HEK293 (cell line): ENCODE results near the gene RRP8.

Source experiments
- CTCF ChIA-PET: fragments of 350-600 bp; formaldehyde crosslinking; extraction: SDS; loops from one replicate; lab custom pipeline; 2021; ENCODE audit warnings: antibody characterized with exemption; lab: Yijun Ruan, JAX
- POLR2A ChIA-PET: fragments of 300-600 bp; formaldehyde crosslinking; extraction: SDS; loops from one replicate; lab custom pipeline; 2020; ENCODE audit warnings: antibody characterized with exemption, inconsistent platforms; lab: Yijun Ruan, JAX
- H3K27ac ChIP-seq: fragments of 200-500 bp; sonication (Bioruptor generic); 2 replicates; pipeline ENCODE4 v1.5.1; 2014; ENCODE audit warnings: low read depth, low read length, control low read depth, inconsistent platforms; ENCODE audit errors: extremely low read depth
- H3K36me3 ChIP-seq, 2 experiments: fragments of 200-500 bp in 1 of 2; sonication (Bioruptor generic) in 1 of 2; 1 replicate in 1 of 2; 2 replicates in 1 of 2; pipeline ENCODE4 v1.5.1; 2014 to 2017; ENCODE audit warnings: inconsistent platforms in 2 of 2, low read length in 2 of 2; ENCODE audit not compliant: control insufficient read depth in 2 of 2, insufficient read depth in 1 of 2
- H3K4me1 ChIP-seq: fragments of 200-500 bp; sonication (Bioruptor generic); 2 replicates; pipeline ENCODE4 v1.5.1; 2014; ENCODE audit warnings: mild to moderate bottlenecking, low read length, inconsistent platforms; ENCODE audit not compliant: control insufficient read depth, insufficient read depth
- H3K4me3 ChIP-seq: 2 replicates; pipeline ENCODE4 v1.5.1; 2011; ENCODE audit warnings: low read depth, mild to moderate bottlenecking, control low read depth, low read length, moderate library complexity
- H3K9me3 ChIP-seq: fragments of 200-500 bp; sonication (Bioruptor generic); 2 replicates; pipeline ENCODE4 v1.5.1; 2014; ENCODE audit warnings: low read depth, low read length, inconsistent platforms; ENCODE audit not compliant: control insufficient read depth, insufficient read depth
- BCL6B ChIP-seq: fragments of 450-650 bp; formaldehyde crosslinking; IDR thresholded peaks from 2 replicates; pipeline ENCODE4 v1.5.1; 2017; ENCODE audit warnings: missing biosample characterization, missing genetic modification characterization
- GLI2 ChIP-seq: fragments of 450-650 bp; formaldehyde crosslinking; IDR thresholded peaks from 2 replicates; pipeline ENCODE4; 2017; ENCODE audit warnings: missing biosample characterization, missing genetic modification characterization, low read depth, borderline replicate concordance
- GLIS1 ChIP-seq: fragments of 450-650 bp; formaldehyde crosslinking; IDR thresholded peaks from 2 replicates; pipeline ENCODE4 v1.5.1; 2016; ENCODE audit warnings: missing biosample characterization, missing genetic modification characterization
- HOXA7 ChIP-seq: sonication (generic); formaldehyde crosslinking; IDR thresholded peaks from 2 replicates; pipeline ENCODE4 v1.8.1; 2022; ENCODE audit warnings: missing genetic modification reagents, borderline replicate concordance
- SETDB1 ChIP-seq: IDR thresholded peaks from one replicate; pipeline ENCODE4 v1.6.1; 2017; ENCODE audit warnings: mild to moderate bottlenecking, low read length, moderate library complexity, mixed read lengths; ENCODE audit not compliant: insufficient read length
- YY1 ChIP-seq: fragments of 450-650 bp; formaldehyde crosslinking; IDR thresholded peaks from 2 replicates; pipeline ENCODE4 v1.5.1; 2018; ENCODE audit warnings: missing biosample characterization, missing genetic modification characterization
- ZBTB17 ChIP-seq: fragments of 450-650 bp; formaldehyde crosslinking; IDR thresholded peaks from 2 replicates; pipeline ENCODE4 v1.5.1; 2016; ENCODE audit warnings: missing biosample characterization, missing genetic modification characterization
- ZFP37 ChIP-seq: fragments of 450-650 bp; formaldehyde crosslinking; IDR thresholded peaks from 2 replicates; pipeline ENCODE4 v1.5.1; 2016; ENCODE audit warnings: missing biosample characterization, missing genetic modification characterization
- ZFP69B ChIP-seq: fragments of 450-650 bp; formaldehyde crosslinking; IDR thresholded peaks from 2 replicates; pipeline ENCODE4 v1.5.1; 2016; ENCODE audit warnings: missing biosample characterization, missing genetic modification characterization
- ZNF16 ChIP-seq: fragments of 450-650 bp; formaldehyde crosslinking; IDR thresholded peaks from 2 replicates; pipeline ENCODE4 v1.5.1; 2016; ENCODE audit warnings: low read depth, missing biosample characterization, missing genetic modification characterization
- ZNF19 ChIP-seq: fragments of 450-650 bp; formaldehyde crosslinking; IDR thresholded peaks from 2 replicates; pipeline ENCODE4; 2016; ENCODE audit warnings: missing biosample characterization, missing genetic modification characterization, low read depth
- ZNF335 ChIP-seq: fragments of 450-650 bp; formaldehyde crosslinking; conservative IDR thresholded peaks from 2 replicates; pipeline ENCODE4 v1.5.1; 2016; ENCODE audit warnings: missing biosample characterization, missing genetic modification characterization
- ZNF37A ChIP-seq: fragments of 450-650 bp; IDR thresholded peaks from 2 replicates; pipeline ENCODE4 v1.5.1; 2018; ENCODE audit warnings: missing biosample characterization, missing genetic modification characterization
- ZNF510 ChIP-seq: fragments of 450-650 bp; formaldehyde crosslinking; IDR thresholded peaks from 2 replicates; pipeline ENCODE4 v1.5.1; 2018; ENCODE audit warnings: mild to moderate bottlenecking, missing genetic modification characterization, missing biosample characterization; ENCODE audit not compliant: insufficient replicate concordance
- ZNF544 ChIP-seq: fragments of 450-650 bp; formaldehyde crosslinking; IDR thresholded peaks from 2 replicates; pipeline ENCODE4 v1.5.0; 2017; ENCODE audit warnings: missing biosample characterization, missing genetic modification characterization
- ZNF571 ChIP-seq: fragments of 450-650 bp; formaldehyde crosslinking; IDR thresholded peaks from 2 replicates; pipeline ENCODE4 v1.5.0; 2017; ENCODE audit warnings: missing biosample characterization, missing genetic modification characterization
- ZNF654 ChIP-seq: fragments of 450-650 bp; formaldehyde crosslinking; IDR thresholded peaks from 2 replicates; pipeline ENCODE4 v1.5.1; 2016; ENCODE audit warnings: low read depth, missing biosample characterization, missing genetic modification characterization
- ZNF792 ChIP-seq: fragments of 450-650 bp; formaldehyde crosslinking; IDR thresholded peaks from 2 replicates; pipeline ENCODE4 v1.5.1; 2016; ENCODE audit warnings: missing biosample characterization, missing genetic modification characterization
- ZSCAN5A ChIP-seq: fragments of 450-650 bp; formaldehyde crosslinking; IDR thresholded peaks from 2 replicates; pipeline ENCODE4 v1.5.1; 2016; ENCODE audit warnings: missing biosample characterization, missing genetic modification characterization
- TF ChIP-seq, protein P1 (sequence below): fragments of 450-650 bp; formaldehyde crosslinking; IDR thresholded peaks from 2 replicates; pipeline ENCODE4 v1.5.1; 2016; ENCODE audit warnings: missing biosample characterization, missing genetic modification characterization
- TF ChIP-seq, protein P2 (sequence below): sonication (generic); formaldehyde crosslinking; IDR thresholded peaks from 2 replicates; pipeline ENCODE4 v1.8.1; 2022; ENCODE audit warnings: mild to moderate bottlenecking, moderate library complexity, missing genetic modification reagents

RRP8 gene

DNA sequence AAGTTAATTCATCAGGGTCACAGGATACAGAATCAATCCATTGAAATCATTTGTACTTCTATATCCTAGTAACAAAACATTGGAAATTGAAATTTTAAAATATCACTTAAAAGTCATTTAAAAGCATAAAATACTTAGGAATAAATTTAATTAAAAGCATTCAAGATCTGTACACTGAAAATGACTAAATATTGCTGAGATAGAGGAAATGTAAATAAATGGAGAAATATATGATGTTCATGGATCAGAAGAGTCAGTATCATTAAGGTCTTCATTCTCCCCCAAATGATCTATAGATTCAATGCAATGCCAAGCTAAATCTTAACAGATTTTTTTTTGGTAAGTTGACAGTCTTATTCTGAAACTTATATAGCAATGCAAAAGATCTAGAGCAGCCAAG lies 49.8 kb downstream of the RRP8 start:
- TF ChIP-seq HOXA7 = no peak
- TF ChIP-seq ZNF335 (tag by site-specific recombination) = no peak
- H3K27ac ChIP-seq = no peak overlapping the region
- no peaks in the 10 kb centered on the region for H3K9me3 ChIP-seq
- no peaks in the 10 kb centered on the region for H3K4me1 ChIP-seq
- H3K36me3 ChIP-seq = peaks cover 0 to 6% of the 10 kb centered on the region in 2 experiments; a peak in 1 of 3 replicates
- no peak overlapping the region for H3K4me3 ChIP-seq
- CTCF ChIA-PET = interaction anchor here (0.6 to 1.6 kb wide), 3 partner anchors 22 to 94 kb away, joined by 3 to 4 read pairs (median 3); no protein-coding TSS in a partner anchor
- POLR2A ChIA-PET = no interaction called here

GRCh38 chr11:6548641-6549040 lies 54.8 kb downstream of the RRP8 start:
- ChIA-PET CTCF (interaction anchor here (0.8 to 1.4 kb wide), 2 partner anchors 18 to 24 kb away, joined by 3 to 4 read pairs; no protein-coding TSS in a partner anchor), POLR2A (no interaction called here)
- Histone ChIP-seq H3K4me3 (no peak overlapping the region), H3K36me3 (peaks cover 0 to 34% of the 10 kb centered on the region in 2 experiments; a peak in 1 of 3 replicates), H3K4me1 (no peaks in the 10 kb centered on the region), H3K9me3 (no peaks in the 10 kb centered on the region), H3K27ac (no peak overlapping the region)
- TF ChIP-seq ZNF654 (tag by site-specific recombination) = no peak
- TF ChIP-seq YY1 = no peak
- TF ChIP-seq ZSCAN5A (tag by site-specific recombination) = no peak
- TF ChIP-seq BCL6B (tag by site-specific recombination) = no peak
- TF ChIP-seq ZNF37A = no peak
- TF ChIP-seq ZNF510 (tag by site-specific recombination) = no peak
- TF ChIP-seq, protein P1, sequence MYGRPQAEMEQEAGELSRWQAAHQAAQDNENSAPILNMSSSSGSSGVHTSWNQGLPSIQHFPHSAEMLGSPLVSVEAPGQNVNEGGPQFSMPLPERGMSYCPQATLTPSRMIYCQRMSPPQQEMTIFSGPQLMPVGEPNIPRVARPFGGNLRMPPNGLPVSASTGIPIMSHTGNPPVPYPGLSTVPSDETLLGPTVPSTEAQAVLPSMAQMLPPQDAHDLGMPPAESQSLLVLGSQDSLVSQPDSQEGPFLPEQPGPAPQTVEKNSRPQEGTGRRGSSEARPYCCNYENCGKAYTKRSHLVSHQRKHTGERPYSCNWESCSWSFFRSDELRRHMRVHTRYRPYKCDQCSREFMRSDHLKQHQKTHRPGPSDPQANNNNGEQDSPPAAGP = no peak
- TF ChIP-seq GLI2 = no peak
- no peak for TF ChIP-seq ZFP69B (tag by site-specific recombination)
- TF ChIP-seq ZNF792 = no peak
- TF ChIP-seq ZFP37 (tag by site-specific recombination) = no peak
- TF ChIP-seq ZNF544 (tag by site-specific recombination) = no peak
- no peak for TF ChIP-seq ZNF571 (tag by site-specific recombination)
- no peak for TF ChIP-seq SETDB1
- TF ChIP-seq, protein P2, sequence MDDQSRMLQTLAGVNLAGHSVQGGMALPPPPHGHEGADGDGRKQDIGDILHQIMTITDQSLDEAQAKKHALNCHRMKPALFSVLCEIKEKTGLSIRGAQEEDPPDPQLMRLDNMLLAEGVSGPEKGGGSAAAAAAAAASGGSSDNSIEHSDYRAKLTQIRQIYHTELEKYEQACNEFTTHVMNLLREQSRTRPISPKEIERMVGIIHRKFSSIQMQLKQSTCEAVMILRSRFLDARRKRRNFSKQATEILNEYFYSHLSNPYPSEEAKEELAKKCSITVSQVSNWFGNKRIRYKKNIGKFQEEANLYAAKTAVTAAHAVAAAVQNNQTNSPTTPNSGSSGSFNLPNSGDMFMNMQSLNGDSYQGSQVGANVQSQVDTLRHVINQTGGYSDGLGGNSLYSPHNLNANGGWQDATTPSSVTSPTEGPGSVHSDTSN = no peak
- TF ChIP-seq ZNF16 (tag by site-specific recombination) = no peak
- TF ChIP-seq GLIS1 (tag by site-specific recombination) = no peak
- TF ChIP-seq ZNF19 (tag by site-specific recombination) = no peak
- no peak for TF ChIP-seq ZBTB17 (tag by site-specific recombination)
